ENCODE results near the gene PROC. TPM values are rescaled to one million over a fixed set of nuclear protein-coding genes. Genes with fewer than 3 reads are reported as not detected.

Gene PROC
- total RNA-seq, 1 experiment from 2014 or later = 1.1 TPM

DNA sequence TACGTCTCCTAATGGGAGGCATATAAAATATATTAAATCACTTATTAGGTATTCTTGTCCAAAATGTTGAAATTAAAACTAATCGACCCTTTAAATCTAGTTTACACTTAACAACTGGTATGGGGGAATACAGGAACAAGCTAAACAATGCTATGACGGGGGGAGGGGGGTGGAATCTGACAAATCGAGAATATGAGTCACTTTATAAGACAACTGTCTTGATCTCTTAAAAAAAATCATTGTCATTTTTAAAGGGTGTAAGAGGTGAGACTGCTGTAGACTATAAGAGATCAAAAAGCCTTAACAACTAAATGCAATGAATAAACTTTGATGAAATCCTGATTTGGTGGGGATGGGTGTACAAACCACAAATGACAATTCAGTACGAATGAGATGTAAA is 36.5 kb upstream of the PROC start:
- DNase-seq (ENCODE audit: low read depth, low spot score) (no peak), ATAC-seq (no peak)
- ChIA-PET POLR2A (no interaction called here), CTCF (no interaction called here)
- TF ChIP-seq, protein P1, sequence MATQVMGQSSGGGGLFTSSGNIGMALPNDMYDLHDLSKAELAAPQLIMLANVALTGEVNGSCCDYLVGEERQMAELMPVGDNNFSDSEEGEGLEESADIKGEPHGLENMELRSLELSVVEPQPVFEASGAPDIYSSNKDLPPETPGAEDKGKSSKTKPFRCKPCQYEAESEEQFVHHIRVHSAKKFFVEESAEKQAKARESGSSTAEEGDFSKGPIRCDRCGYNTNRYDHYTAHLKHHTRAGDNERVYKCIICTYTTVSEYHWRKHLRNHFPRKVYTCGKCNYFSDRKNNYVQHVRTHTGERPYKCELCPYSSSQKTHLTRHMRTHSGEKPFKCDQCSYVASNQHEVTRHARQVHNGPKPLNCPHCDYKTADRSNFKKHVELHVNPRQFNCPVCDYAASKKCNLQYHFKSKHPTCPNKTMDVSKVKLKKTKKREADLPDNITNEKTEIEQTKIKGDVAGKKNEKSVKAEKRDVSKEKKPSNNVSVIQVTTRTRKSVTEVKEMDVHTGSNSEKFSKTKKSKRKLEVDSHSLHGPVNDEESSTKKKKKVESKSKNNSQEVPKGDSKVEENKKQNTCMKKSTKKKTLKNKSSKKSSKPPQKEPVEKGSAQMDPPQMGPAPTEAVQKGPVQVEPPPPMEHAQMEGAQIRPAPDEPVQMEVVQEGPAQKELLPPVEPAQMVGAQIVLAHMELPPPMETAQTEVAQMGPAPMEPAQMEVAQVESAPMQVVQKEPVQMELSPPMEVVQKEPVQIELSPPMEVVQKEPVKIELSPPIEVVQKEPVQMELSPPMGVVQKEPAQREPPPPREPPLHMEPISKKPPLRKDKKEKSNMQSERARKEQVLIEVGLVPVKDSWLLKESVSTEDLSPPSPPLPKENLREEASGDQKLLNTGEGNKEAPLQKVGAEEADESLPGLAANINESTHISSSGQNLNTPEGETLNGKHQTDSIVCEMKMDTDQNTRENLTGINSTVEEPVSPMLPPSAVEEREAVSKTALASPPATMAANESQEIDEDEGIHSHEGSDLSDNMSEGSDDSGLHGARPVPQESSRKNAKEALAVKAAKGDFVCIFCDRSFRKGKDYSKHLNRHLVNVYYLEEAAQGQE (IDR thresholded peaks at IDR 0.05; ENCODE audit: insufficient read depth in 1 of 2, low read depth in 2 of 2, low read length in 1 of 2) = no peak
- TF ChIP-seq POLR2AphosphoS5 (IDR thresholded peaks at IDR 0.05; ENCODE audit: low read depth, low read length) (no peak), TCF7L2 (IDR thresholded peaks at IDR 0.05; ENCODE audit: low read depth, low read length) (no peak), SIN3A (IDR thresholded peaks at IDR 0.05; ENCODE audit: borderline replicate concordance, insufficient read depth, low read depth, low read length) (no peak)
- TF ChIP-seq, protein P2, sequence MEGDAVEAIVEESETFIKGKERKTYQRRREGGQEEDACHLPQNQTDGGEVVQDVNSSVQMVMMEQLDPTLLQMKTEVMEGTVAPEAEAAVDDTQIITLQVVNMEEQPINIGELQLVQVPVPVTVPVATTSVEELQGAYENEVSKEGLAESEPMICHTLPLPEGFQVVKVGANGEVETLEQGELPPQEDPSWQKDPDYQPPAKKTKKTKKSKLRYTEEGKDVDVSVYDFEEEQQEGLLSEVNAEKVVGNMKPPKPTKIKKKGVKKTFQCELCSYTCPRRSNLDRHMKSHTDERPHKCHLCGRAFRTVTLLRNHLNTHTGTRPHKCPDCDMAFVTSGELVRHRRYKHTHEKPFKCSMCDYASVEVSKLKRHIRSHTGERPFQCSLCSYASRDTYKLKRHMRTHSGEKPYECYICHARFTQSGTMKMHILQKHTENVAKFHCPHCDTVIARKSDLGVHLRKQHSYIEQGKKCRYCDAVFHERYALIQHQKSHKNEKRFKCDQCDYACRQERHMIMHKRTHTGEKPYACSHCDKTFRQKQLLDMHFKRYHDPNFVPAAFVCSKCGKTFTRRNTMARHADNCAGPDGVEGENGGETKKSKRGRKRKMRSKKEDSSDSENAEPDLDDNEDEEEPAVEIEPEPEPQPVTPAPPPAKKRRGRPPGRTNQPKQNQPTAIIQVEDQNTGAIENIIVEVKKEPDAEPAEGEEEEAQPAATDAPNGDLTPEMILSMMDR (IDR thresholded peaks at IDR 0.05) = no peak
- BruUV-seq (replicated peaks) = no TSS peak
- in situ Hi-C loops (cut with HindIII; ENCODE audit: low pct_unique_long_range_greater_than_20kb, low sequenced_read_pairs) (no loop called here), intact Hi-C loops (cut with micrococcal nuclease; ENCODE audit: unreplicated experiment) (no loop called here)
- H3K27me3 ChIP-seq (ENCODE audit: control insufficient read depth, insufficient read depth, low read length) = no peaks in the 10 kb centered on the region
- H3K4me3 ChIP-seq (ENCODE audit: low read depth in 2 of 2, low read length in 2 of 2) = no peak overlapping the region
- peaks cover 27% of the 10 kb centered on the region for H3K4me1 ChIP-seq (ENCODE audit: control insufficient read depth, insufficient read depth, low read length)
- H3K9me3 ChIP-seq (ENCODE audit: control insufficient read depth, insufficient read depth, low read depth, low read length) = no peaks in the 10 kb centered on the region
- peak overlapping the region; percentile 31; the same call in 1 of the 2 replicates for H3K27ac ChIP-seq (ENCODE audit: low read length)
- H3K36me3 ChIP-seq (ENCODE audit: control insufficient read depth, insufficient read depth, low read length) = no peaks in the 10 kb centered on the region

DNA sequence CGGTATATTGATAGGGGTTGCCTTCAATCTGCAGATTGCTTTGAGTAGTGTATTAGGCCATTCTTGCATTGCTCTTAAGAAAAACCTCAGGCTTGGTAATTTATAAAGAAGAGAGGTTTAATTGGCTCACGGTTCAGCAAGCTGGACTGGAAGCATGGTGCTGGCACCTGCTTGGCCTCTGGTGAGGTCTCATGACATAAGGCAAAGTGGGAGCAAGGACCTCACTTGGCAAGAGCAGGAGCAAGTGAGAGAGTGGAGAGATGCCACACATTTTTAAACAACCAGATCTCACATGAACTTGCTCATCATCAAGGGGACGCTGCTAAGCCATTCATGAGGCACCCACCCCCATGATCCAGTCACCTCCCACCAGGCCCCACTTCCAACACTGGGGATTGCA is 35.4 kb upstream of the PROC start:
- peaks cover 27% of the 10 kb centered on the region for H3K4me1 ChIP-seq (ENCODE audit: control insufficient read depth, insufficient read depth, low read length)
- BruUV-seq (replicated peaks) = no TSS peak
- intact Hi-C loops (cut with micrococcal nuclease; ENCODE audit: unreplicated experiment) = no loop called here
- ChIA-PET CTCF (no interaction called here), POLR2A (no interaction called here)
- ATAC-seq (no peak), DNase-seq (ENCODE audit: low read depth, low spot score) (no peak)
- H3K27ac ChIP-seq (ENCODE audit: low read length) = no peak overlapping the region
- H3K27me3 ChIP-seq (ENCODE audit: control insufficient read depth, insufficient read depth, low read length) = no peaks in the 10 kb centered on the region
- TF ChIP-seq, protein P2 (IDR thresholded peaks at IDR 0.05) = no peak
- TF ChIP-seq POLR2AphosphoS5 (IDR thresholded peaks at IDR 0.05; ENCODE audit: low read depth, low read length) (no peak), SIN3A (IDR thresholded peaks at IDR 0.05; ENCODE audit: borderline replicate concordance, insufficient read depth, low read depth, low read length) (no peak), TCF7L2 (IDR thresholded peaks at IDR 0.05; ENCODE audit: low read depth, low read length) (no peak)
- TF ChIP-seq, protein P1 (IDR thresholded peaks at IDR 0.05; ENCODE audit: insufficient read depth in 1 of 2, low read depth in 2 of 2, low read length in 1 of 2) = no peak
- no peaks in the 10 kb centered on the region for H3K9me3 ChIP-seq (ENCODE audit: control insufficient read depth, insufficient read depth, low read depth, low read length)
- H3K4me3 ChIP-seq (ENCODE audit: low read depth in 2 of 2, low read length in 2 of 2) = no peak overlapping the region
- H3K36me3 ChIP-seq (ENCODE audit: control insufficient read depth, insufficient read depth, low read length) = no peaks in the 10 kb centered on the region
- in situ Hi-C loops (cut with HindIII; ENCODE audit: low pct_unique_long_range_greater_than_20kb, low sequenced_read_pairs) = no loop called here

Measured in Panc1 (cell line).